ENCODE measurements around the gene HOXB4.

The HOXB4 gene

DNA sequence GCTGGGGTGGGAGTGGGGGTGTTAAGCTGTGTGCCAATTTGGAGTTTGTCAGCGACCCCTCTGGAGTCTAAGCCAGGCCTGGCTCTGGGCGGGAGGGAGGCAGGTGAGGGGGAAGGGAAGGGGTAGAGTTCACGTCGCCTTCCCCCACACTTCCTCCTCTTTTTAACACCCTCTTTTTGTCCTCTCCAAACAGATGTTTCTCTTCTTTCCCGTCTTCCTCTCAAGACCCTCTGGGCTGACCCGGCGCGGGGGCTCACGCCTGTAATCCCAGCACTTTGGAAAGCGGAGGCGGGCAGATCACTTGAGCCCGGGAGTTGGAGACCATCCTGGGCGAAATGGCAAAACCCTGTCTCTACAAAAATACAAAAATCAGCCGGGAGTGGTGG lies 50.6 kb downstream of the HOXB4 start:
- no peak overlapping the region for H3K4me3 ChIP-seq (ENCODE audit: low read depth, low read length)
- TF ChIP-seq, protein P1, sequence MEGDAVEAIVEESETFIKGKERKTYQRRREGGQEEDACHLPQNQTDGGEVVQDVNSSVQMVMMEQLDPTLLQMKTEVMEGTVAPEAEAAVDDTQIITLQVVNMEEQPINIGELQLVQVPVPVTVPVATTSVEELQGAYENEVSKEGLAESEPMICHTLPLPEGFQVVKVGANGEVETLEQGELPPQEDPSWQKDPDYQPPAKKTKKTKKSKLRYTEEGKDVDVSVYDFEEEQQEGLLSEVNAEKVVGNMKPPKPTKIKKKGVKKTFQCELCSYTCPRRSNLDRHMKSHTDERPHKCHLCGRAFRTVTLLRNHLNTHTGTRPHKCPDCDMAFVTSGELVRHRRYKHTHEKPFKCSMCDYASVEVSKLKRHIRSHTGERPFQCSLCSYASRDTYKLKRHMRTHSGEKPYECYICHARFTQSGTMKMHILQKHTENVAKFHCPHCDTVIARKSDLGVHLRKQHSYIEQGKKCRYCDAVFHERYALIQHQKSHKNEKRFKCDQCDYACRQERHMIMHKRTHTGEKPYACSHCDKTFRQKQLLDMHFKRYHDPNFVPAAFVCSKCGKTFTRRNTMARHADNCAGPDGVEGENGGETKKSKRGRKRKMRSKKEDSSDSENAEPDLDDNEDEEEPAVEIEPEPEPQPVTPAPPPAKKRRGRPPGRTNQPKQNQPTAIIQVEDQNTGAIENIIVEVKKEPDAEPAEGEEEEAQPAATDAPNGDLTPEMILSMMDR (IDR thresholded peaks at IDR 0.05; ENCODE audit: insufficient read depth, low read depth, low read length, missing control alignments): no peak
- DNase-seq (ENCODE audit: low read depth): no peak

DNA sequence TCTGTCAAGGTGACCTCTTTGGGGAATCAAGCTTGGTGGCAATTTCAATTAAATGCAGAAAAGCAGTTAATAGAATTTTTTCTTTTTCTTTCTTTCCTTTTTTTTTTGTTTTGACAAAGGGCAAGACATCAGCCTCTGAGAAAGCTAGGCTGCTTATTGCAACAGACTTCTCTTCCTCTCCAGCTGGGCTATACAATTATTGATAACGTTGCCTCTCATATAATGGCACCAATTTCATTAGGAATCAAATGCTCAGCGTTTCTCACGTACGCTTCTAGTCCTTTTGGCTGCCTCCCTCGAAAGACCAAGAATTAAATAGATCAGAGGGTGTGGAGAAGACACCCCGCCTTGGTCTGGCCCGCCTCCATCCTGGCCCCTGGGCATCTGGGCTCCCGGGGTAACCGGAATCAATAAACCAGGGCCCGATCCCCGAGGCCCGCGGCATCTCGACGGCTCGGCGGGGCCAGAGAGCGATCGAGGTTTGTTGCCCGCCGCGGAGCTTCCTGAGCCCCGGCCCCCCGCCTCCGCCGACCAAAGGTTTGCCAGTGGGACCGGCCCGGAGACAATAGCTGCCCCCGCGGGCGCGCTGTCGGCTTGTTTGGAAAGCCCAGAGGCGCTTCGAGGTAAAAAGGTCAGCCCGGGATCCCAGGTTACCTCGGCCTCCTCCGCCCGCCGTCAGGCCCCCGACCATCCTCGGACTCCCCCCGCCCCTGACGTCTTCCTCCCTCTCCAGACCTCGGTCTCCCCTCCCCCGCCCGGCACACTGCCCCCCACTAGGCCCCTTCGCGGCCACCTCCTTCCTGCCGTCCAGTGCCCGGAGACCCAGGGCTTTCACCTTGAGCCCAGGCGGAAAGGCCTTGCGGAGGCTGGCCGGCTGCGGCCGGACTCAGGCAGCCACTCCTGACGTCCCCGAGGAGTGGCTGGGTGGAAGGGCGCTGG lies 51.3 kb downstream of the HOXB4 start:
- no peak overlapping the region for H3K4me3 ChIP-seq (ENCODE audit: low read depth, low read length)
- no peak for DNase-seq (ENCODE audit: low read depth)
- TF ChIP-seq, protein P1 (IDR thresholded peaks at IDR 0.05; ENCODE audit: insufficient read depth, low read depth, low read length, missing control alignments): no peak

All from GM12865 (cell line).